ENCODE measurements around the gene SNAP29. TPM values are rescaled to one million over a fixed set of nuclear protein-coding genes. Genes with fewer than 3 reads are reported as not detected.
"Not testable (repeated sequence)": the region's sequence is repeated elsewhere in the genome, so short reads cannot be mapped to it uniquely, and the experiment has no call there.

The SNAP29 gene
- total RNA-seq, 1 donor from 2014 or later, result 22.5 TPM

DNA sequence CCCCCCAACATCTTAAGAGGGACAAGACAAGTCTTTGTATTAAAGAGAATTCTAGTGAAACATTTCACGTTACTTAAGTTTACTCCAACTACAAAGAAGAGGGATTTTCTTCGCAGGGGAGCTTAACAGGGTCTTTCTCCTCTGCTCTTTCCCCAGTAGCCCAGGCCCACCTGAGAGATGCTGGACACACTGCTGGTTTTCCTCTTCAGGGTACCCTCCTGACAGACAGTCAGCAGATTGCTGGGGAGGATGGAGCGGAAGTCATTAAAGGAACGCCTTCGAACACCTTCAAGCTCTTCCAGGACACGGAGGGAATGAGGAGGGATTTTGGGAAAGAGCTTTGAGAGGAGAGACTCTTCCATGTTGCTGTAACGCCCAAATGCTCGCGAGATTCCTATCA, 39.3 kb upstream of the SNAP29 start:
- ATAC-seq, result no peak
- TF ChIP-seq, protein P1, sequence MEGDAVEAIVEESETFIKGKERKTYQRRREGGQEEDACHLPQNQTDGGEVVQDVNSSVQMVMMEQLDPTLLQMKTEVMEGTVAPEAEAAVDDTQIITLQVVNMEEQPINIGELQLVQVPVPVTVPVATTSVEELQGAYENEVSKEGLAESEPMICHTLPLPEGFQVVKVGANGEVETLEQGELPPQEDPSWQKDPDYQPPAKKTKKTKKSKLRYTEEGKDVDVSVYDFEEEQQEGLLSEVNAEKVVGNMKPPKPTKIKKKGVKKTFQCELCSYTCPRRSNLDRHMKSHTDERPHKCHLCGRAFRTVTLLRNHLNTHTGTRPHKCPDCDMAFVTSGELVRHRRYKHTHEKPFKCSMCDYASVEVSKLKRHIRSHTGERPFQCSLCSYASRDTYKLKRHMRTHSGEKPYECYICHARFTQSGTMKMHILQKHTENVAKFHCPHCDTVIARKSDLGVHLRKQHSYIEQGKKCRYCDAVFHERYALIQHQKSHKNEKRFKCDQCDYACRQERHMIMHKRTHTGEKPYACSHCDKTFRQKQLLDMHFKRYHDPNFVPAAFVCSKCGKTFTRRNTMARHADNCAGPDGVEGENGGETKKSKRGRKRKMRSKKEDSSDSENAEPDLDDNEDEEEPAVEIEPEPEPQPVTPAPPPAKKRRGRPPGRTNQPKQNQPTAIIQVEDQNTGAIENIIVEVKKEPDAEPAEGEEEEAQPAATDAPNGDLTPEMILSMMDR (IDR thresholded peaks at IDR 0.05), result no peak
- no peak for DNase-seq
- Histone ChIP-seq H3K36me3 (peaks cover 95% of the 10 kb centered on the region), H3K4me1 (no peaks in the 10 kb centered on the region), H3K27ac (no peak overlapping the region), H3K9me3 (no peaks in the 10 kb centered on the region), H3K4me3 (no peak overlapping the region), H3K27me3 (ENCODE audit: low read depth) (no peaks in the 10 kb centered on the region)
- intact Hi-C loops (cut with DNase I), result no loop called here

DNA sequence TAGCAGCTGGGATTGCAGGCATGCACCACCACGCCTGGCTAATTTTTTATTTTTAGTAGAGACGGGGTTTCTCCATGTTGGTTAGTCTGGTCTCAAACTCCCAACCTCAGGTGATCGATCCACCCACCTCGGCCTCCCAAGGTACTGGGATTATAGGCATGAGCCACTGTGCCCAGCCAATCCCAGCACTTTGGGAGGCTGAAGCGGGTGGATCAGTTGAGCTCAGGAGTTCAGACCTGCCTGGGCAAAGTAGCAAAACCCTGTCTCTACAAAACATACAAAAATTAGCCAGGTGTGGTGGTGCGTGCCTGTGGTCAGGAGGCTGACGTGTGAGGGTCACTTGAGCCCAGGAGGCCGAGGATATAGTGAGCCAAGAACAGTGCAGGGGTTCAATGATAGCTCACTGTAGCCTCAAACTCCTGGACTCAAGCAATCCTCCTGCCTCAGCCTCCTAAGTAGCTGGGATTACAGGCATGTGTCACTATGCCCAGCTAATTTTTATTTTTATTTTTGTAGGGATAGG, 37.0 kb upstream of the SNAP29 start:
- intact Hi-C loops (cut with DNase I); H3K27me3 ChIP-seq (ENCODE audit: low read depth); DNase-seq; H3K9me3 ChIP-seq; H3K4me3 ChIP-seq; ATAC-seq; H3K27ac ChIP-seq; H3K4me1 ChIP-seq: not testable (repeated sequence)
- peaks cover 90% of the 10 kb centered on the region for H3K36me3 ChIP-seq

DNA sequence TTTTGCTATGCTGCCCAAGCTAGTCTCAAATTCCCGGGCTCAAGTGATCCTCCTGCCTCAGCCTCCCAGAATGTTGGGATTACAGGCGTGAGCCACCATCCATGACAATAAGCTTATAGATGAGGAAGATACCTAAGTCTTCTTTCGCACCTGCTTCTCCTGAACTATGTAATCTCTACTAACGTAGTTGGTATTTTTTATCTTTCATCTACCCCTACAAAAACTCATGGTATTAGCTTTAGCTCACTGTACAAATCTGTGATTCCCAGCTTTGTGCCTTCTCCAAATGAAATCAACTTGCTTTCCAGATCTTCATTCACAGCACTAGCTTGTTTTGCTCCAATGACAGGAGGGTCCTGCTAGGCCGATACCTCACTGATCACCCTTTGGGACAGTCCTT, 36.6 kb upstream of the SNAP29 start:
- intact Hi-C loops (cut with DNase I), result no loop called here
- no peak overlapping the region for H3K4me3 ChIP-seq
- ATAC-seq (no peak), DNase-seq (no peak)
- H3K36me3 ChIP-seq, result peaks cover 90% of the 10 kb centered on the region
- H3K27me3 ChIP-seq (ENCODE audit: low read depth), result no peaks in the 10 kb centered on the region
- H3K9me3 ChIP-seq, result no peaks in the 10 kb centered on the region
- TF ChIP-seq, protein P1 (IDR thresholded peaks at IDR 0.05), result no peak
- no peak overlapping the region for H3K27ac ChIP-seq
- H3K4me1 ChIP-seq, result no peaks in the 10 kb centered on the region

DNA sequence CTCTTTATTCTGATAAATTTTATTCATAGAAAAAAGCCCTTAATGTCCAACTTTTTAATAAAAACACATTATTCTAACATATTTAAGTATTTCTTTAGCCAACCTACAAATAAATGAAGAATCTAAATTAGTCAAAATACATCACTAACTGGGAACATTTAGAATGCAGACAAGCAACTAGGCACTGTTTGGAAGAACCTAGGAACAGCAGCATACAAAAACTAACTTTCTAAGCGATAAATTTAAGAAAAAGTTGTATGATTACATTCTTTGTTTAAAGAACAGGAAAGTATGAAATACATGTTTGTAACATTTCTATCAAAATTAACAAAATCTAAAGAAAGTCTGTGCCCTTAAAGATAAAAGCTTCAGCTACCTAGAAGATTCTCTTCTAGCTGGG, 35.5 kb upstream of the SNAP29 start:
- no peak for ATAC-seq
- intact Hi-C loops (cut with DNase I), result no loop called here
- no peaks in the 10 kb centered on the region for H3K9me3 ChIP-seq
- no peak overlapping the region for H3K27ac ChIP-seq
- TF ChIP-seq, protein P1 (IDR thresholded peaks at IDR 0.05), result no peak
- H3K36me3 ChIP-seq, result peaks cover 90% of the 10 kb centered on the region
- no peaks in the 10 kb centered on the region for H3K27me3 ChIP-seq (ENCODE audit: low read depth)
- H3K4me3 ChIP-seq, result no peak overlapping the region
- no peaks in the 10 kb centered on the region for H3K4me1 ChIP-seq
- DNase-seq, result no peak

DNA sequence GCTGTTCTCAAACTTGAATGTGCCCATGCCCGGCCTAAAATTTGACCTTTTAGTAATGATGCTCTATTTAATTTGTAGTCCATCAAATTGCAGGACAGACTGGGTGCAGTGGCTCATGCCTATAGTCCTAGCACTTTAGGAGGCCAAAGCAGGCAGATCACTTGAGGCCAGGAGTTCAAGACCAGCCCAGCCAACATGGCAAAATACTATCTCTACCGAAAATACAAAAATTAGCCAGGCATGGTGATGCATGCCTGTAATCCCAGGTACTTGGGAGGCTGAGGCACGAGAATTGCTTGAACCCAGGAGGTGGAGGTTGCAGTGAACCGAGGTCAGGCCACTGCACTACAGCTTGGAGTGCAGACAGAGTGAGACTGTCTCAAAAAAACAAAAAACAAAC, 33.6 kb upstream of the SNAP29 start:
- H3K4me3 ChIP-seq; DNase-seq; H3K27ac ChIP-seq; intact Hi-C loops (cut with DNase I); ATAC-seq; H3K27me3 ChIP-seq (ENCODE audit: low read depth); H3K4me1 ChIP-seq; H3K9me3 ChIP-seq: not testable (repeated sequence)
- H3K36me3 ChIP-seq, result peaks cover 90% of the 10 kb centered on the region

DNA sequence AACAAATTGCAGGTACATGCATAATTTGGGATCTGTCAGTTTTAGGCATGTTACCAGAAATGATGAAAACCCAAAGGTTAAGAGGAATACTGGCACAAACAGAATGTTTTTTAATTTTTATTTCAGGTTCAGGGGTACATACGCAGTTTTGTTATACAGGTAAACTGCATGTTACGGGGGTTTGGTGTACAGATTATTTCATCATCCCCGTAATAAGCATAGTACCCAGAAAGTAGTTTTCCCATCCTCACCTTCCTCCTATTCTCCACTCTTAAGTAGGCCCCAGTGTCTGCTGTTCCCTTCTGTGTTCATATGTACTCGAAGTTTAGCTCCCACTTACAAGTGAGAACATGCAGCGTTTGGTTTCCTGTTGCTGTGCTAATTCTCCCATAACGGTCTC, 33.2 kb upstream of the SNAP29 start:
- no peaks in the 10 kb centered on the region for H3K4me1 ChIP-seq
- no peak overlapping the region for H3K27ac ChIP-seq
- H3K4me3 ChIP-seq, result no peak overlapping the region
- H3K27me3 ChIP-seq (ENCODE audit: low read depth), result no peaks in the 10 kb centered on the region
- ATAC-seq (no peak), DNase-seq (no peak)
- peaks cover 90% of the 10 kb centered on the region for H3K36me3 ChIP-seq
- intact Hi-C loops (cut with DNase I), result no loop called here
- no peaks in the 10 kb centered on the region for H3K9me3 ChIP-seq
- TF ChIP-seq, protein P1 (IDR thresholded peaks at IDR 0.05), result no peak

DNA sequence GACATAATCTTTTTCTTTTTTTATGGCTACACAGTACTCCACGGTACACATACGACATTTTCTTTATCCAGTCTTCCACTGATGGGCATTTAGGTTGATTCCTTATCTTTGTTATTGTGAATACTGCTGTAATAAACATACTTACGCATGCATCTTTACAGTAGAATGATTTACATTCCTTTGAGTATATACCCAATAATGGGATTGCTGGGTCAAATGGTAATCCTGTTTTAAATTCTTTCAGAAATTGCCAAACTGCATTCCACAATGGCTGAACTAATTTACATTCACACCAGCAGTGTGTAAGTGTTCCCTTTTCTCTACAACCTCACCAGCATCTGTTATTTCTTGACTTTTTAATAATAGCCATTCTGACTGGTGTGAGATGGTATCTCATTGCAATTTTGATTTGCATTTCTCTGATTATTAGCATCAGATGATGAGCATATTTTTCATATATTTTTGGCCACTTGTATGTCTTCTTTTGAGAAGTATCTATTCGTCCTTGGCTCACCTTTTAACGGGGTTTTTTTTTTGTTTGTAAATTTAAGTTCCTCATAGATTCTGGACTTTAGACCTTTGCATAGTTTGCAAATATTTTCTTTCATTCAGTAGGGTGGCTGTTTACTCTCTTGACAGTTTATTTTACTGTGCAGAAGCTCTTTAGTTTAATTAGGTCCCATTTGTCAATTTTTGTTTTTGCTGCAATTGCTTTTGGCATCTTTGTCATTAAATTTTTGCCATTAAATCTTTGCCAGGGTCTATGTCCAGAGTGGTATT, 32.2 kb upstream of the SNAP29 start:
- H3K4me3 ChIP-seq; intact Hi-C loops (cut with DNase I); DNase-seq; H3K9me3 ChIP-seq; H3K4me1 ChIP-seq; H3K27me3 ChIP-seq (ENCODE audit: low read depth); H3K27ac ChIP-seq; ATAC-seq: not testable (repeated sequence)
- peaks cover 93% of the 10 kb centered on the region for H3K36me3 ChIP-seq

All from lower lobe of right lung (tissue), 2 donors.